ENCODE results near the gene HDAC6.
A peak's percentile ranks its signal among the peaks of the same experiment; 100 is the strongest.

GRCh38 chrX:48789366-48790220, 12.3 kb upstream of the HDAC6 start:
- TF ChIP-seq REST (IDR thresholded peaks at IDR 0.05; ENCODE audit: insufficient replicate concordance, low read depth) = no peak
- TF ChIP-seq CTCF (IDR thresholded peaks at IDR 0.05; ENCODE audit: insufficient read depth, low read length) = no peak
- no peak for TF ChIP-seq POLR2AphosphoS5 (IDR thresholded peaks at IDR 0.05; ENCODE audit: low read depth)
- TF ChIP-seq GABPA (IDR thresholded peaks at IDR 0.05; ENCODE audit: low read depth) = no peak
- peak; percentile 52; the same call in 1 of the 2 replicates for TF ChIP-seq SPI1 (IDR thresholded peaks at IDR 0.05; ENCODE audit: borderline replicate concordance, low read depth)
